Measurements from ENCODE around the gene CDKN2A. TPM values are rescaled to one million over a fixed set of nuclear protein-coding genes. Genes with fewer than 3 reads are reported as not detected.
"Not testable (repeated sequence)": the region's sequence is repeated elsewhere in the genome, so short reads cannot be mapped to it uniquely, and the experiment has no call there.

The CDKN2A gene
- total and polyA plus RNA-seq, 3 experiments from 2014 or later: 3.9 to 6.8 (median 4.1) TPM

DNA sequence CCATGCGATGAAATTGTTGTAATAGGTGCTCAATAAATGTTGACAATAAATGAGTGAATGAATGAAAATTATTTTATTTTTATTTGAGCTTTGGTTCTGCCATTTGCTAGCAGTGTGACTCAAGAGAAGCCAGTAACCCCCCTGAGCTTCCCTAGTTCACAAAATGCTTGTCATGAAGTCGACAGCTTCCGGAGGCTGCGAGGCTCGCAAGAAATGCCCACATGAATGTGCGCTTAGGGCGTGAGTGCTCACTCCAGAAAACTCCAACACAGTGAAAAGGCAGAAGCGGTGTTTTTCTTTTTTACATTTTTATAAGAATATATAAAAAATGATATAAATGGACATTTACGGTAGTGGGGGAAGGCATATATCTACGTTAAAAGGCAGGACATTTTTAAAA, 26.5 kb downstream of the CDKN2A start:
- ChIA-PET CTCF (interaction anchor here (0.6 kb wide), 1 partner anchor 27 kb away, joined by 3 read pairs; no protein-coding TSS in a partner anchor), POLR2A (no interaction called here)
- H3K4me1 ChIP-seq (ENCODE audit: insufficient read depth, low read length): peaks cover 16% of the 10 kb centered on the region
- H3K27me3 ChIP-seq (ENCODE audit: insufficient read depth, low read length, poor library complexity, severe bottlenecking): peaks cover 92% of the 10 kb centered on the region
- peaks cover 28 to 42% (median 33%) of the 10 kb centered on the region in 3 donors for H3K4me1 Mint-ChIP-seq
- H3K36me3 Mint-ChIP-seq: peaks cover 3 to 18% (median 3%) of the 10 kb centered on the region in 3 donors
- H3K4me3 ChIP-seq (ENCODE audit: low read length): no peak overlapping the region
- peak overlapping the region in 2 of 7 donors; percentile 12 to 62 for H3K4me3 Mint-ChIP-seq
- H3K9me3 ChIP-seq (ENCODE audit: low read length): peaks cover 15% of the 10 kb centered on the region
- no peak for DNase-seq
- H3K9me3 Mint-ChIP-seq: peaks cover 13 to 58% (median 41%) of the 10 kb centered on the region in 5 donors
- H3K27ac Mint-ChIP-seq: peak overlapping the region in 1 of 8 donors; percentile 5
- peaks cover 90 to 98% of the 10 kb centered on the region in 2 donors for H3K27me3 Mint-ChIP-seq
- H3K36me3 ChIP-seq (ENCODE audit: insufficient read depth, low read length): no peaks in the 10 kb centered on the region
- H3K27ac ChIP-seq (ENCODE audit: low read depth, low read length): no peak overlapping the region

DNA sequence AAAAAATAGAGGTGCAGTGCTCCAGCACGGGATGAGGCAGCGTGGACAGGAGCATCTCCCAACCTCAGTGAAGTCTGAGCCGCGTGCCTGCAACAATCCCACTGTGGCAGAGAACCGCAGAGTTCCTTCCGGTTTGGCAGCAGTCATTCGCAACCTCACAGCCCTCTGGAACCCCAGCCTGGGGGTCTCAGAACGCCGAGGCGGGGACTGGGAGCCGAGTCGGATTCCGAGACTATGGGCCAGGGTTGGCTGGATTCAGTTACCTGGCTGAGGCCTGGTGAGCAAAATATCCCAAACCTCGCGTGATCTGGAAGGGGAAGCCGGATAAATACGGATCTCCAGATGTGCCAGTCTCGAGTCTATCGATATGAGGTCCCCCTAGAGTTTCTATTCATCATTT, 27.0 kb downstream of the CDKN2A start:
- DNase-seq: no peak
- peaks cover 89% of the 10 kb centered on the region for H3K27me3 ChIP-seq (ENCODE audit: insufficient read depth, low read length, poor library complexity, severe bottlenecking)
- no peak overlapping the region for H3K27ac ChIP-seq (ENCODE audit: low read depth, low read length)
- H3K4me3 ChIP-seq (ENCODE audit: low read length): no peak overlapping the region
- H3K9me3 ChIP-seq (ENCODE audit: low read length): peaks cover 15% of the 10 kb centered on the region
- H3K27me3 Mint-ChIP-seq: peaks cover 88 to 98% of the 10 kb centered on the region in 2 donors
- peak overlapping the region in 3 of 7 donors; percentile 5 to 12 (median 12) for H3K4me3 Mint-ChIP-seq
- peaks cover 3 to 19% (median 3%) of the 10 kb centered on the region in 3 donors for H3K36me3 Mint-ChIP-seq
- ChIA-PET POLR2A (no interaction called here), CTCF (interaction anchor here (0.6 kb wide), 1 partner anchor 28 kb away, joined by 3 read pairs; no protein-coding TSS in a partner anchor)
- no peaks in the 10 kb centered on the region for H3K36me3 ChIP-seq (ENCODE audit: insufficient read depth, low read length)
- peaks cover 16% of the 10 kb centered on the region for H3K4me1 ChIP-seq (ENCODE audit: insufficient read depth, low read length)
- H3K27ac Mint-ChIP-seq: peak overlapping the region in 1 of 8 donors; percentile 5
- H3K9me3 Mint-ChIP-seq: peaks cover 13 to 61% (median 41%) of the 10 kb centered on the region in 5 donors
- H3K4me1 Mint-ChIP-seq: peaks cover 28 to 42% (median 33%) of the 10 kb centered on the region in 3 donors

DNA sequence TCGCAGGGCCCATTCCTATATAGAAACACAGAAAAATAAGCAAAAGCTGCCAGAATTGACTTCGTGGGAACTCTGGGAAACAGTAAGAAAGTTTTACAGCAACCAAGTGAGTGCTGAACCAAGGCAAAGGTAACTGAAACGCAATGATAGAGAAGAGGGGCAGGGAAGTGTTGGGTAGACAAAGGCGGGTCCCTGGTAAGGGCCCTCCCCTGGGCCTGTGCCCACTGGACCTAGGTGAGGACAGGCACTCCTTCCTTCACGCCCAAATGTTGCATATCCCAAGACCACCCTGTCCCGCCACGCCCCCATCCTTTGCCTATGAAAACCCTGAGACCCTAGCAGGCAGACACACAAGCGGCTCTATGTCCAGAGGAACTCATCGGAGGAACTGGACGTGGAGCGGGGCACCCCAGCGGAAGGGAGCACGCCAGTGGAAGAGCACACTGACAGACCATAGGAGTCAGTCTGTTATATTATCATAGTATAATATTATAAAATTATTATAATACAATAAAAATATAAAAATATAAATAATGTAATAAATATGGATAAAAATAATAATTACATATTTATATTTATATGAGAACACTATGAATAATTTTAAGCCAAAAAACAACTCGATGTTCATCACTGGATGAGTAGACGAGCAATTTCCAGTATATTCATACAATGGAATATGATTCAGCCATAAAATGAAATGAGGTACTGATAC, 27.9 kb downstream of the CDKN2A start:
- Histone ChIP-seq H3K27me3 (ENCODE audit: insufficient read depth, low read length, poor library complexity, severe bottlenecking) (peaks cover 82% of the 10 kb centered on the region), H3K4me3 (ENCODE audit: low read length) (no peak overlapping the region), H3K9me3 (ENCODE audit: low read length) (peaks cover 15% of the 10 kb centered on the region), H3K36me3 (ENCODE audit: insufficient read depth, low read length) (no peaks in the 10 kb centered on the region), H3K4me1 (ENCODE audit: insufficient read depth, low read length) (peaks cover 16% of the 10 kb centered on the region), H3K27ac (ENCODE audit: low read depth, low read length) (no peak overlapping the region)
- Mint-ChIP-seq H3K4me3 (peak overlapping the region in 3 of 7 donors; percentile 57 to 66 (median 63)), H3K27me3 (peaks cover 83 to 98% of the 10 kb centered on the region in 2 donors), H3K9me3 (peaks cover 13 to 58% (median 36%) of the 10 kb centered on the region in 5 donors), H3K27ac (peak overlapping the region in 3 of 8 donors; percentile 22 to 76 (median 44)), H3K4me1 (peaks cover 28 to 42% (median 32%) of the 10 kb centered on the region in 3 donors), H3K36me3 (peaks cover 3 to 18% (median 3%) of the 10 kb centered on the region in 3 donors)
- CTCF ChIA-PET: interaction anchor here (0.7 to 1.1 kb wide), 2 partner anchors 13 to 153 kb away, joined by 3 to 4 read pairs; no protein-coding TSS in a partner anchor
- DNase-seq: no peak
- POLR2A ChIA-PET: no interaction called here

DNA sequence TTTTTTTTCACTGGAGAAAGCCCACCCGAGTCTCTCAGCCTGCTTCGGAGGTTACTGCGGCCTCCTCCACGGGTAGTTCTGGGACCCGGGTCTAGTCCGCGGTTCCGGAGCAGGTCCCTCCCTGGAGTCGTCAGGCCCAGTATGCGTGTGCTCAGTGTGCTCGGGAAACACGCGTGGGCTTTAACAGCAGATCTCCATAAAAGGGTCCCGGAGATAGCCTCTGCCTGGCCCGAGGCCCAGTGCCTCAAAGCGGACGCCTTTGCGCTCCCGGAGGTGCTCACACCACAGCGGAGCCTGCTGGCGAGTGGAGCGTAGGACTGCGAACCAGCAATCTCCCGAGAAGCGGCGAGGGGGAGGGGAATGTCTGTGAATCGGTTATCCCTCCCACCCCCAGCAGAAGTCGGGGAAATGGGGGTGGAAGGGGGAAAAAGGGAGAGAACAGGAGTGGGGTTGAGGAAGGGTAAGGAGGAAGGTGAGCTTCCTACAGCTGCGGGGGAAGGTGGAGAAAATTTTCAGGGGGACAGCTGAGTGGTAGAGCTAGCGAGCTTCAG, 28.7 kb downstream of the CDKN2A start:
- peak overlapping the region in 5 of 8 donors; percentile 22 to 89 (median 55) for H3K27ac Mint-ChIP-seq
- H3K4me3 Mint-ChIP-seq: peak overlapping the region; percentile 57 to 92 (median 70)
- peaks cover 3 to 16% (median 3%) of the 10 kb centered on the region in 3 donors for H3K36me3 Mint-ChIP-seq
- Histone ChIP-seq H3K4me3 (ENCODE audit: low read length) (peak overlapping the region; percentile 40), H3K36me3 (ENCODE audit: insufficient read depth, low read length) (no peaks in the 10 kb centered on the region), H3K27ac (ENCODE audit: low read depth, low read length) (no peak overlapping the region), H3K4me1 (ENCODE audit: insufficient read depth, low read length) (peaks cover 16% of the 10 kb centered on the region), H3K27me3 (ENCODE audit: insufficient read depth, low read length, poor library complexity, severe bottlenecking) (peaks cover 74% of the 10 kb centered on the region), H3K9me3 (ENCODE audit: low read length) (peaks cover 15% of the 10 kb centered on the region)
- ChIA-PET POLR2A (no interaction called here), CTCF (interaction anchor here (0.7 to 1.1 kb wide), 2 partner anchors 14 to 152 kb away, joined by 3 to 4 read pairs; no protein-coding TSS in a partner anchor)
- peak in 3 of 5 donors; percentile 20 to 53 (median 26) for DNase-seq
- H3K9me3 Mint-ChIP-seq: peaks cover 13 to 54% (median 34%) of the 10 kb centered on the region in 5 donors
- peaks cover 80 to 97% of the 10 kb centered on the region in 2 donors for H3K27me3 Mint-ChIP-seq
- H3K4me1 Mint-ChIP-seq: peaks cover 26 to 42% (median 30%) of the 10 kb centered on the region in 3 donors

DNA sequence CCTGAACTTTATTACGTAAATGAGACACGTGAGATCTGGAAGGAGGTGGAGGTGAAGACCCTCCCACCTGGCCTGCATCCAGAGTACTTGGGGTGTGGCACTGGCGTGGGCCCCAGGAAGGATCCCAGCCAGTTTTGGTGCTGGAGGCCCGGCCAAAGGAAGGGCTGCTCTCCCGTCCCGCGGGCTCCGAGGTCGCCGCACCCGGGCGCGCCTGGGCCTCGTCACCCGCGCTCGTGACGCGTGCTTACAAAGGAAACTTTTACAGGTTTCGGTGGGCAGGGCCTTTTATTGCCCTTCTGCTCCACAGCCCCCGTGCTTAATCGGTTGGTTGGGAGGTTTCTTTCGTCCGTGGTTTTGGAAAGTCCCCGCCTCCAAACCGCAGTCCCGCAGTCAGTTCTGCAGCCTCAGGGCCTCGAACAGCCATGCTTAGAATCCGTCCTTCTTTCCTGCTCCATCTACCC, 29.2 kb downstream of the CDKN2A start:
- Histone ChIP-seq H3K4me3 (ENCODE audit: low read length) (peak overlapping the region; percentile 40), H3K27ac (ENCODE audit: low read depth, low read length) (no peak overlapping the region), H3K4me1 (ENCODE audit: insufficient read depth, low read length) (peaks cover 16% of the 10 kb centered on the region), H3K9me3 (ENCODE audit: low read length) (peaks cover 15% of the 10 kb centered on the region), H3K27me3 (ENCODE audit: insufficient read depth, low read length, poor library complexity, severe bottlenecking) (peaks cover 69% of the 10 kb centered on the region), H3K36me3 (ENCODE audit: insufficient read depth, low read length) (no peaks in the 10 kb centered on the region)
- Mint-ChIP-seq H3K27me3 (peaks cover 76 to 97% of the 10 kb centered on the region in 2 donors), H3K27ac (peak overlapping the region in 3 of 8 donors; percentile 27 to 89 (median 34)), H3K4me3 (peak overlapping the region; percentile 57 to 92 (median 70)), H3K36me3 (peaks cover 1 to 16% (median 3%) of the 10 kb centered on the region in 3 donors), H3K4me1 (peaks cover 22 to 39% (median 30%) of the 10 kb centered on the region in 3 donors), H3K9me3 (peaks cover 13 to 49% (median 31%) of the 10 kb centered on the region in 5 donors)
- DNase-seq: peak; percentile 41 to 68 (median 57)
- ChIA-PET POLR2A (no interaction called here), CTCF (no interaction called here)

DNA sequence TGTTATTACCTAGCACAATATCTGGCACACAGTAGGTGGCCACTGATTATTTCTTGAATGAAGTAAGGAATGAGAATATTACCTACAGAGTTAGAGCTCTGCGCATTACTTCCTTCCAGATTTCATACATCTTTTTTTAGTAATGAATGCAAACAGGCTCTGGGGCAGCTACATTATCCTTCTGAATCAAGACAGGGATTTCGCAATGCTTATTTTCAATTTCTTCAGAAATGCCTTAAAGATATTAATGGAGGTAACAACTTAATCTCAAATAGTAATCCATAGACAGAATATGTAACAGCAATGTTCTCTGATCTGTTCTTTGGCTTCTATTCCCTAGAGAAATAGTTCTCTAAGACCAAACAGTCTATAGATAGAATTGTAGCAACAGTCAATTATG, 32.6 kb downstream of the CDKN2A start:
- Mint-ChIP-seq H3K27me3 (peaks cover 47 to 66% of the 10 kb centered on the region in 2 donors), H3K4me1 (peaks cover 12 to 20% (median 20%) of the 10 kb centered on the region in 3 donors), H3K36me3 (peaks cover 0 to 4% (median 0%) of the 10 kb centered on the region in 3 donors), H3K4me3 (no peak overlapping the region), H3K9me3 (peaks cover 5 to 20% (median 10%) of the 10 kb centered on the region in 5 donors), H3K27ac (no peak overlapping the region)
- ChIA-PET CTCF (interaction anchor here (1.0 kb wide), 1 partner anchor 114 kb away, joined by 3 read pairs; no protein-coding TSS in a partner anchor), POLR2A (no interaction called here)
- Histone ChIP-seq H3K4me3 (ENCODE audit: low read length) (no peak overlapping the region), H3K27me3 (ENCODE audit: insufficient read depth, low read length, poor library complexity, severe bottlenecking) (peaks cover 37% of the 10 kb centered on the region), H3K9me3 (ENCODE audit: low read length) (no peaks in the 10 kb centered on the region), H3K4me1 (ENCODE audit: insufficient read depth, low read length) (peaks cover 16% of the 10 kb centered on the region), H3K27ac (ENCODE audit: low read depth, low read length) (no peak overlapping the region), H3K36me3 (ENCODE audit: insufficient read depth, low read length) (no peaks in the 10 kb centered on the region)
- no peak for DNase-seq

DNA sequence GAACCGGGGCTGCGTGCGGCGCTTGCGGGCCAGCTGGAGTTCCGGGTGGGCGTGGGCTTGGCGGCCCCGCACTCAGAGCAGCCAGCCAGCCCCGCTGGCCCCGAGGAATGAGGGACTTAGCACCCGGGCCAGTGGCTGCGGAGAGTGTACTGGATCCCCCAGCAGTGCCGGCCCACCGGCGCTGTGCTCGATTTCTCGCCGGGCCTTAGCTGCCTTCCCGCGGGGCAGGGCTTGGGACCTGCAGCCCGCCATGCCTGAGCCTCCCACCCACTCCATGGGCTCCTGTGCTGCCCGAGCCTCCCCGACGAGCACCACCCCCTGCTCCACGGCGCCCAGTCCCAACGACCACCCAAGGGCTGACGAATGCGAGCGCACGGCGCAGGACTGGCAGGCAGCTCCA, 34.9 kb downstream of the CDKN2A start:
- H3K27me3 Mint-ChIP-seq: peaks cover 27 to 43% of the 10 kb centered on the region in 2 donors
- H3K4me1 Mint-ChIP-seq: not testable (repeated sequence)

More for the DNA sequence above, 34.9 kb downstream of the CDKN2A start:
- H3K27ac Mint-ChIP-seq; H3K36me3 Mint-ChIP-seq; H3K27ac ChIP-seq (ENCODE audit: low read depth, low read length); H3K4me1 ChIP-seq (ENCODE audit: insufficient read depth, low read length); H3K36me3 ChIP-seq (ENCODE audit: insufficient read depth, low read length); H3K4me3 ChIP-seq (ENCODE audit: low read length); POLR2A ChIA-PET; DNase-seq; H3K9me3 ChIP-seq (ENCODE audit: low read length); CTCF ChIA-PET; H3K4me3 Mint-ChIP-seq: not testable (repeated sequence)
- peaks cover 16% of the 10 kb centered on the region for H3K27me3 ChIP-seq (ENCODE audit: insufficient read depth, low read length, poor library complexity, severe bottlenecking)
- peaks cover 4 to 15% (median 8%) of the 10 kb centered on the region in 5 donors for H3K9me3 Mint-ChIP-seq

Data from CD8-positive, alpha-beta memory T cell (primary cell).